Measurements from ENCODE around the gene SLC39A11.
A peak's percentile ranks its signal among the peaks of the same experiment; 100 is the strongest.
"Not testable (repeated sequence)": the region's sequence is repeated elsewhere in the genome, so short reads cannot be mapped to it uniquely, and the experiment has no call there.

SLC39A11 gene

GRCh38 chr17:72656130-72656763 lies 436.2 kb downstream of the SLC39A11 start:
- DNase-seq (ENCODE audit: low read depth): no peak

- no peak for DNase-seq (ENCODE audit: low read depth)
Observed at GRCh38 chr17:72654706-72655105, 437.8 kb downstream of the SLC39A11 start.

- no peak for DNase-seq (ENCODE audit: low read depth)
Observed at GRCh38 chr17:72651988-72652387, 440.5 kb downstream of the SLC39A11 start.

GRCh38 chr17:72648702-72649101 lies 443.8 kb downstream of the SLC39A11 start:
- no peak for DNase-seq (ENCODE audit: low read depth)

- no peak for DNase-seq (ENCODE audit: low read depth)
Observed at GRCh38 chr17:72646176-72646575, 446.3 kb downstream of the SLC39A11 start.

GRCh38 chr17:72644492-72644891 lies 448.0 kb downstream of the SLC39A11 start:
- no peak for DNase-seq (ENCODE audit: low read depth)

- DNase-seq (ENCODE audit: low read depth): no peak
Observed at GRCh38 chr17:72643575-72644216, 448.8 kb downstream of the SLC39A11 start.

GRCh38 chr17:72642720-72643119 lies 449.8 kb downstream of the SLC39A11 start:
- DNase-seq (ENCODE audit: low read depth): no peak

- no peak for DNase-seq (ENCODE audit: low read depth)
Observed at GRCh38 chr17:72640415-72641165, 451.9 kb downstream of the SLC39A11 start.

GRCh38 chr17:72639711-72640110 lies 452.8 kb downstream of the SLC39A11 start:
- no peak for DNase-seq (ENCODE audit: low read depth)

- DNase-seq (ENCODE audit: low read depth): not testable (repeated sequence)
Observed at GRCh38 chr17:72638932-72639331, 453.6 kb downstream of the SLC39A11 start.

GRCh38 chr17:72635034-72635635 lies 457.4 kb downstream of the SLC39A11 start:
- no peak for DNase-seq (ENCODE audit: low read depth)

- DNase-seq (ENCODE audit: low read depth): no peak
Observed at GRCh38 chr17:72634621-72635020, 457.9 kb downstream of the SLC39A11 start.

- no peak for DNase-seq (ENCODE audit: low read depth)
Observed at GRCh38 chr17:72631949-72632684, 460.4 kb downstream of the SLC39A11 start.

GRCh38 chr17:72631568-72631948 lies 460.9 kb downstream of the SLC39A11 start:
- no peak for DNase-seq (ENCODE audit: low read depth)

- no peak for DNase-seq (ENCODE audit: low read depth)
Observed at GRCh38 chr17:72624652-72625051, 467.8 kb downstream of the SLC39A11 start.

GRCh38 chr17:72624226-72624625 lies 468.3 kb downstream of the SLC39A11 start:
- DNase-seq (ENCODE audit: low read depth): no peak

- no peak for DNase-seq (ENCODE audit: low read depth)
Observed at GRCh38 chr17:72622661-72623433, 469.6 kb downstream of the SLC39A11 start.

- DNase-seq (ENCODE audit: low read depth): no peak
Observed at GRCh38 chr17:72619976-72620650, 472.4 kb downstream of the SLC39A11 start.

GRCh38 chr17:72618001-72618509 lies 474.4 kb downstream of the SLC39A11 start:
- DNase-seq (ENCODE audit: low read depth): peak; percentile 14
